A673 (cell line): ENCODE results near the gene CNTN5. TPM values are rescaled to one million over a fixed set of nuclear protein-coding genes. Genes with fewer than 3 reads are reported as not detected.

Source experiments
- BruUV-seq: library from RNA; stranded (reverse); fragments of 400-500 nt; replicated peaks from 2 replicates; lab custom pipeline; 2021; lab: Mats Ljungman, UMichigan
- CTCF ChIA-PET: fragments of 300-600 bp; sonication (Branson Sonifier 250); formaldehyde crosslinking; loops from one replicate; lab custom pipeline; 2022; ENCODE audit warnings: antibody characterized with exemption; lab: Charles Lee
- POLR2A ChIA-PET: fragments of 300-600 bp; sonication (Branson Sonifier 250); formaldehyde crosslinking; loops from one replicate; lab custom pipeline; 2022; ENCODE audit warnings: antibody characterized with exemption; ENCODE audit not compliant: low non-redundant PET; lab: Charles Lee
- DNase-seq: peaks from one replicate; pipeline ENCODE4 v3.0.0-alpha.2; 2015; ENCODE audit warnings: low spot score
- H3K27ac ChIP-seq: fragments of 200-600 bp; sonication (generic); 2 replicates; pipeline ENCODE4 v1.5.1; 2016; ENCODE audit warnings: mixed run types, low read depth, mild to moderate bottlenecking, mixed read lengths, antibody characterized with exemption, low read length; ENCODE audit not compliant: poor library complexity, severe bottlenecking
- H3K27me3 ChIP-seq: fragments of 200-600 bp; sonication (generic); replicated peaks from 2 replicates; pipeline ENCODE4 v1.6.1; 2017; ENCODE audit warnings: mixed run types, low read depth, mild to moderate bottlenecking, mixed read lengths, antibody characterized with exemption, low read length; ENCODE audit not compliant: insufficient read depth, poor library complexity
- H3K36me3 ChIP-seq: fragments of 200-600 bp; sonication (generic); 2 replicates; pipeline ENCODE4 v1.6.1; 2016; ENCODE audit warnings: mixed run types, mild to moderate bottlenecking, mixed read lengths, antibody characterized with exemption, low read length; ENCODE audit not compliant: insufficient read depth, poor library complexity, severe bottlenecking
- H3K4me1 ChIP-seq: fragments of 200-600 bp; sonication (generic); 2 replicates; pipeline ENCODE4 v1.6.1; 2017; ENCODE audit warnings: mixed run types, mild to moderate bottlenecking, mixed read lengths, antibody characterized with exemption, low read length; ENCODE audit not compliant: insufficient read depth, poor library complexity, severe bottlenecking
- H3K4me3 ChIP-seq: fragments of 200-600 bp; sonication (generic); 2 replicates; pipeline ENCODE4 v1.5.1; 2016; ENCODE audit warnings: low read depth, mixed run types, mild to moderate bottlenecking, mixed read lengths, low read length; ENCODE audit not compliant: poor library complexity, severe bottlenecking
- H3K9me3 ChIP-seq: fragments of 200-600 bp; sonication (generic); 2 replicates; pipeline ENCODE4 v1.6.1; 2016; ENCODE audit warnings: mixed run types, low read depth, mild to moderate bottlenecking, mixed read lengths, antibody characterized with exemption, low read length; ENCODE audit not compliant: poor library complexity, severe bottlenecking
- EZH2 ChIP-seq: fragments of 200-600 bp; sonication (generic); IDR thresholded peaks from 2 replicates; pipeline ENCODE4 v1.6.1; 2017; ENCODE audit warnings: borderline replicate concordance, low read depth, mild to moderate bottlenecking, mixed read lengths, antibody characterized with exemption, low read length; ENCODE audit not compliant: poor library complexity, severe bottlenecking
- intact Hi-C: fragments of 100-400 bp; cut with micrococcal nuclease; formaldehyde crosslinking; loops from one replicate; pipeline ENCODE4 v1.10.0; 2022; ENCODE audit not compliant: unreplicated experiment
- total RNA-seq: library from RNA; stranded (reverse); gene quantifications from 2 replicates; pipeline ENCODE4 v1.2.3, GENCODE V29; 2021
- TF ChIP-seq, protein P1 (sequence below): fragments of 300-800, 200-600 bp; sonication (generic); conservative IDR thresholded peaks from 2 replicates; pipeline ENCODE4 v1.5.1; 2017; ENCODE audit warnings: low read depth, mild to moderate bottlenecking, antibody characterized with exemption, low read length, moderate library complexity, mixed read lengths

Gene CNTN5
- total RNA-seq, 1 experiment from 2014 or later, result 0.80 TPM

DNA sequence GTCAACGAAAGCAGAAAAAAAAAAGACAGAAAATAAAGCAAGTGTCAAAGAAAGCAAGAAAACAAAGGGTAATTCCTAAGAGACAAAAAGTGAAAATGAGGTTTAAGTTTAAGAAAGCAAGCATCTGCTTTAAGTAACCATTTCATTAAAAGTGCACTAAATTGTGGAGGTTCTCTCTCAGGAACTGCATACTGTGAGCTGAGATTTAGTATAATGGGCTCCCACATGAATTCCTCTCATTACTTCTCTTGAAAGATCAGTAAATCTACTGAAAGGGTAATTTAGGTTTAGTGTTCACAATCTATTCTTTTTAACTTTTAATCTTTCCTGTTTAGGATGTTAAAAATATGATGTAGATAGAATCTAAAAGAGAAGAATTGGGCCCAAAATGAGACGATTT, 1201.0 kb downstream of the CNTN5 start:
- peak overlapping the region; percentile 30 for H3K4me3 ChIP-seq
- intact Hi-C loops, result loop anchor here (5.0 to 10.0 kb wide), 2 partner anchors 124 to 713 kb away; no protein-coding TSS in a partner anchor
- H3K36me3 ChIP-seq, result no peaks in the 10 kb centered on the region
- H3K9me3 ChIP-seq, result no peaks in the 10 kb centered on the region
- H3K4me1 ChIP-seq, result peaks cover 41% of the 10 kb centered on the region
- no TSS peak for BruUV-seq
- ChIA-PET CTCF (no interaction called here), POLR2A (no interaction called here)
- H3K27me3 ChIP-seq, result no peaks in the 10 kb centered on the region
- H3K27ac ChIP-seq, result peak overlapping the region; percentile 73
- DNase-seq, result peak; percentile 90
- no peak for TF ChIP-seq EZH2
- TF ChIP-seq, protein P1, sequence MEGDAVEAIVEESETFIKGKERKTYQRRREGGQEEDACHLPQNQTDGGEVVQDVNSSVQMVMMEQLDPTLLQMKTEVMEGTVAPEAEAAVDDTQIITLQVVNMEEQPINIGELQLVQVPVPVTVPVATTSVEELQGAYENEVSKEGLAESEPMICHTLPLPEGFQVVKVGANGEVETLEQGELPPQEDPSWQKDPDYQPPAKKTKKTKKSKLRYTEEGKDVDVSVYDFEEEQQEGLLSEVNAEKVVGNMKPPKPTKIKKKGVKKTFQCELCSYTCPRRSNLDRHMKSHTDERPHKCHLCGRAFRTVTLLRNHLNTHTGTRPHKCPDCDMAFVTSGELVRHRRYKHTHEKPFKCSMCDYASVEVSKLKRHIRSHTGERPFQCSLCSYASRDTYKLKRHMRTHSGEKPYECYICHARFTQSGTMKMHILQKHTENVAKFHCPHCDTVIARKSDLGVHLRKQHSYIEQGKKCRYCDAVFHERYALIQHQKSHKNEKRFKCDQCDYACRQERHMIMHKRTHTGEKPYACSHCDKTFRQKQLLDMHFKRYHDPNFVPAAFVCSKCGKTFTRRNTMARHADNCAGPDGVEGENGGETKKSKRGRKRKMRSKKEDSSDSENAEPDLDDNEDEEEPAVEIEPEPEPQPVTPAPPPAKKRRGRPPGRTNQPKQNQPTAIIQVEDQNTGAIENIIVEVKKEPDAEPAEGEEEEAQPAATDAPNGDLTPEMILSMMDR, result no peak

DNA sequence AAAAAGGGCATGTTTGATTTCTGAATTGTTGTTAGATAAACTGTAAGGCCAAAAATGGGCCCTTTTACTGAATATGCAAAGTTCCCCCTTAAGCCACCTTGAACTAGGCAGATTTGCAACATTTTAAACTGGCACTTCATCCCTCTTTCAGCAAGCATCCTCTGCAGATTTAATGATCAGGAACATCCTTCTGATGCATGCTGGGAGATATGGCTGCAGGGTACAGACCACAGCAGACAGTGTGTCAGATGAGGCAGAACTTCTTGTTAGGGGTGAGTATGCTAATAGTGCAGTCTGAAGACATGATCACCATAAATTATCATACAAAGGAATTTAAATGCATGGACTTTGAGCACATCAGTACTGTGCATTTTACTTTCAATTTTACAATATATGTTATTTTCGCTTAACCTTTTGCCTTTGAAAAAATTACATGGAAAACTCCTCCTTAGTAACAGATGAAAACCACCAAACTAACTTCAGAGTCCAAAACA, 1203.8 kb downstream of the CNTN5 start:
- Histone ChIP-seq H3K9me3 (no peaks in the 10 kb centered on the region), H3K27me3 (no peaks in the 10 kb centered on the region), H3K36me3 (no peaks in the 10 kb centered on the region), H3K27ac (no peak overlapping the region), H3K4me1 (peaks cover 43% of the 10 kb centered on the region), H3K4me3 (no peak overlapping the region)
- DNase-seq, result no peak
- no peak for TF ChIP-seq EZH2
- TF ChIP-seq, protein P1, result no peak
- no TSS peak for BruUV-seq
- ChIA-PET POLR2A (no interaction called here), CTCF (no interaction called here)
- intact Hi-C loops, result loop anchor here (5.0 to 10.0 kb wide), 2 partner anchors 127 to 710 kb away; no protein-coding TSS in a partner anchor

- H3K27ac ChIP-seq, result no peak overlapping the region
- H3K36me3 ChIP-seq, result no peaks in the 10 kb centered on the region
- H3K4me1 ChIP-seq, result peaks cover 25% of the 10 kb centered on the region
- ChIA-PET CTCF (no interaction called here), POLR2A (interaction anchor here (0.7 kb wide), 1 partner anchor 895 kb away, joined by 3 read pairs; no protein-coding TSS in a partner anchor)
- BruUV-seq, result no TSS peak
- no peak for TF ChIP-seq EZH2
- TF ChIP-seq, protein P1, result no peak
- H3K4me3 ChIP-seq, result no peak overlapping the region
- intact Hi-C loops, result loop anchor here (10.0 kb wide), 1 partner anchor 706 kb away; no protein-coding TSS in a partner anchor
- no peaks in the 10 kb centered on the region for H3K27me3 ChIP-seq
- DNase-seq, result no peak
- no peaks in the 10 kb centered on the region for H3K9me3 ChIP-seq
Measured at GRCh38 chr11:100229086-100229485, 1208.3 kb downstream of the CNTN5 start.
